Measurements from ENCODE around the gene TBC1D19. TPM values are rescaled to one million over a fixed set of nuclear protein-coding genes. Genes with fewer than 3 reads are reported as not detected.
"Not testable (repeated sequence)": the region's sequence is repeated elsewhere in the genome, so short reads cannot be mapped to it uniquely, and the experiment has no call there.

Gene TBC1D19
- total RNA-seq, 3 donors from 2014 or later: 14.9 to 27.2 (median 23.9) TPM

GRCh38 chr4:26574563-26574962 lies 9.3 kb upstream of the TBC1D19 start:
- Histone ChIP-seq H3K9me3 (no peaks in the 10 kb centered on the region), H3K27ac (no peak overlapping the region), H3K36me3 (no peaks in the 10 kb centered on the region), H3K4me1 (no peaks in the 10 kb centered on the region), H3K4me3 (no peak overlapping the region), H3K27me3 (no peaks in the 10 kb centered on the region)
- intact Hi-C loops (cut with DNase I; ENCODE audit: low total_unique reads): no loop called here
- TF ChIP-seq POLR2A (IDR thresholded peaks at IDR 0.05): no peak
- no peak for TF ChIP-seq POLR2AphosphoS5 (IDR thresholded peaks at IDR 0.05)
- TF ChIP-seq CTCF (IDR thresholded peaks at IDR 0.05): no peak
- no peak for DNase-seq (ENCODE audit: low spot score in 2 of 2)

GRCh38 chr4:26576231-26576739 lies 7.6 kb upstream of the TBC1D19 start:
- H3K4me3 ChIP-seq: no peak overlapping the region
- H3K9me3 ChIP-seq: no peaks in the 10 kb centered on the region
- H3K4me1 ChIP-seq: no peaks in the 10 kb centered on the region
- no peak for DNase-seq (ENCODE audit: low spot score in 2 of 2)
- no peak for TF ChIP-seq CTCF (IDR thresholded peaks at IDR 0.05)
- no peak for TF ChIP-seq POLR2A (IDR thresholded peaks at IDR 0.05)
- TF ChIP-seq POLR2AphosphoS5 (IDR thresholded peaks at IDR 0.05): no peak
- H3K36me3 ChIP-seq: no peaks in the 10 kb centered on the region
- H3K27me3 ChIP-seq: no peaks in the 10 kb centered on the region
- intact Hi-C loops (cut with DNase I; ENCODE audit: low total_unique reads): no loop called here
- H3K27ac ChIP-seq: no peak overlapping the region

- Histone ChIP-seq H3K9me3 (no peaks in the 10 kb centered on the region), H3K27me3 (no peaks in the 10 kb centered on the region), H3K36me3 (no peaks in the 10 kb centered on the region), H3K27ac (no peak overlapping the region), H3K4me1 (no peaks in the 10 kb centered on the region), H3K4me3 (no peak overlapping the region)
- TF ChIP-seq POLR2AphosphoS5 (IDR thresholded peaks at IDR 0.05) (no peak), CTCF (IDR thresholded peaks at IDR 0.05) (no peak), POLR2A (IDR thresholded peaks at IDR 0.05) (no peak)
- DNase-seq (ENCODE audit: low spot score in 2 of 2): no peak
- intact Hi-C loops (cut with DNase I; ENCODE audit: low total_unique reads): no loop called here
Observed at GRCh38 chr4:26577066-26577465, 6.8 kb upstream of the TBC1D19 start.

GRCh38 chr4:26579169-26579568 lies 4.7 kb upstream of the TBC1D19 start:
- no peak for TF ChIP-seq POLR2A (IDR thresholded peaks at IDR 0.05)
- TF ChIP-seq POLR2AphosphoS5 (IDR thresholded peaks at IDR 0.05): no peak
- no peak for TF ChIP-seq CTCF (IDR thresholded peaks at IDR 0.05)
- intact Hi-C loops (cut with DNase I; ENCODE audit: low total_unique reads): no loop called here
- no peak for DNase-seq (ENCODE audit: low spot score in 2 of 2)

GRCh38 chr4:26581341-26581740 lies 2.5 kb upstream of the TBC1D19 start:
- DNase-seq (ENCODE audit: low spot score in 2 of 2); H3K4me3 ChIP-seq; H3K9me3 ChIP-seq; H3K36me3 ChIP-seq; H3K4me1 ChIP-seq; H3K27me3 ChIP-seq; H3K27ac ChIP-seq: not testable (repeated sequence)
- intact Hi-C loops (cut with DNase I; ENCODE audit: low total_unique reads): loop anchor here (10.0 kb wide), 1 partner anchor 187 kb away; no protein-coding TSS in a partner anchor

More at GRCh38 chr4:26579169-26579568, 4.7 kb upstream of the TBC1D19 start:
- no peaks in the 10 kb centered on the region for H3K36me3 ChIP-seq
- no peaks in the 10 kb centered on the region for H3K27me3 ChIP-seq
- H3K4me3 ChIP-seq: no peak overlapping the region
- H3K27ac ChIP-seq: no peak overlapping the region
- no peaks in the 10 kb centered on the region for H3K4me1 ChIP-seq
- no peaks in the 10 kb centered on the region for H3K9me3 ChIP-seq

- intact Hi-C loops (cut with DNase I; ENCODE audit: low total_unique reads): loop anchor here (10.0 kb wide), 1 partner anchor 189 kb away; no protein-coding TSS in a partner anchor
- no peaks in the 10 kb centered on the region for H3K9me3 ChIP-seq
- H3K4me3 ChIP-seq: peak overlapping the region; percentile 66 to 87 (median 78)
- H3K27me3 ChIP-seq: no peaks in the 10 kb centered on the region
- TF ChIP-seq POLR2A (IDR thresholded peaks at IDR 0.05): no peak
- no peak for TF ChIP-seq CTCF (IDR thresholded peaks at IDR 0.05)
- no peak for TF ChIP-seq POLR2AphosphoS5 (IDR thresholded peaks at IDR 0.05)
- H3K4me1 ChIP-seq: no peaks in the 10 kb centered on the region
- no peak for DNase-seq (ENCODE audit: low spot score in 2 of 2)
- no peaks in the 10 kb centered on the region for H3K36me3 ChIP-seq
- H3K27ac ChIP-seq: peak overlapping the region; percentile 80 to 84
Observed at GRCh38 chr4:26583538-26583864, 383 bp upstream of the TBC1D19 start.
